Measurements from ENCODE around the gene UNC5B.

- no peak for TF ChIP-seq REST (IDR thresholded peaks at IDR 0.05; ENCODE audit: low read depth)
- no peak for TF ChIP-seq CTCF (IDR thresholded peaks at IDR 0.05 in 2 of 3, conservative IDR thresholded peaks at IDR 0.05 in 1 of 3; ENCODE audit: borderline replicate concordance in 1 of 3, insufficient read depth in 1 of 3, low read depth in 2 of 3, low read length in 2 of 3)
- no peak for TF ChIP-seq TCF7L2 (IDR thresholded peaks at IDR 0.05; ENCODE audit: borderline replicate concordance, extremely low read depth, insufficient read depth, insufficient read length)
- TF ChIP-seq CEBPB (IDR thresholded peaks at IDR 0.05; ENCODE audit: low read depth) = no peak
- TF ChIP-seq RAD21 (IDR thresholded peaks at IDR 0.05; ENCODE audit: low read depth) = no peak
- TF ChIP-seq CBX3 (IDR thresholded peaks at IDR 0.05; ENCODE audit: low read depth) = no peak
- TF ChIP-seq SP1 (IDR thresholded peaks at IDR 0.05; ENCODE audit: low read depth) = no peak
- no peak for TF ChIP-seq YY1 (IDR thresholded peaks at IDR 0.05; ENCODE audit: extremely low read depth, insufficient replicate concordance, low read depth, low read length)
- TF ChIP-seq POLR2AphosphoS5 (IDR thresholded peaks at IDR 0.05; ENCODE audit: low read depth, low read length) = no peak
Observed at GRCh38 chr10:71269301-71270288, 57.2 kb downstream of the UNC5B start.

Data from HCT116 (cell line).